GM21515 (cell line): ENCODE measurements around the gene MRPL17.

ENCODE experiments used
- ATAC-seq: cut with Tn5 transposase; IDR thresholded peaks from one replicate; pipeline ENCODE4 v1.9.1; 2021; ENCODE audit not compliant: unreplicated experiment

MRPL17 gene

DNA sequence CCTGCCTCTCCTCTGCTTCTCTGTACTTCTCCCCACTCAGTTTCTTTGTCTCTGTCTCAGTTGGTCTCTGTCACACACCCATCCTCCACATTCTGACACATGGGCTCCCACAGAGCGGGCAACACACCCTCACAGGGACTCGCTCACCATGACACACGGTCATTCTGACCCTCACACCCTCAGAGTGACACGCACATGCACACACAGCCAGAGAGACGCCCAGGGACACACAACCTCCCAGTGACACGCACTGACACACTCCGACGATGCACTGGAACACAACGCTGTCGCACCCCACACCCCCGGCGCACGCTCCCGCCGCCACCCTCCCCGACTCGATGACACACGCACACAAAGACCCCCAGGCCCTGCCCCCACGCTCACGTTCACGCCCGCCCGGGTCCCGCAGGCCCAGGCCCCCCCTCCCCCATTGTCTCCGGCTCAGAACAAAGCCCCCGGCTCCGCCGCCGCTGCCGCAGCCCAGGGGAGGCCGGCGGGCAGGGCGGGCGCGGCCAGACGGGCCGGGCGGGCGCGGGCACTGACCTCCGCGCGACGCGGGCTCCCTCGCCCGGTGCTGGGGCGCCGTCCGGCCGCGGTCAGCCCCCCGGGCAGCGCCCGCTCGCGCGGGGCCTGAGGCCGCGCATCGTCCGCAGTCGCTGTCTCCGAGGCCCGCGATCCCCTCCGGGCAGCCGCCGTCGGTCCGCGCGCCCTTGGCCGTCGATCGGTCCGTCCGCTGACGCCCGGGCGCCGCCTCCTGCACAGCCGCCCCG is 27.9 kb downstream of the MRPL17 start:
- no peak for ATAC-seq

- no peak for ATAC-seq
These were observed 28.7 kb downstream of the MRPL17 start for GRCh38 chr11:6654281-6655019.

- ATAC-seq: no peak
These were observed 29.5 kb downstream of the MRPL17 start for GRCh38 chr11:6653656-6654055.

GRCh38 chr11:6653097-6653496 is 30.0 kb downstream of the MRPL17 start:
- no peak for ATAC-seq

DNA sequence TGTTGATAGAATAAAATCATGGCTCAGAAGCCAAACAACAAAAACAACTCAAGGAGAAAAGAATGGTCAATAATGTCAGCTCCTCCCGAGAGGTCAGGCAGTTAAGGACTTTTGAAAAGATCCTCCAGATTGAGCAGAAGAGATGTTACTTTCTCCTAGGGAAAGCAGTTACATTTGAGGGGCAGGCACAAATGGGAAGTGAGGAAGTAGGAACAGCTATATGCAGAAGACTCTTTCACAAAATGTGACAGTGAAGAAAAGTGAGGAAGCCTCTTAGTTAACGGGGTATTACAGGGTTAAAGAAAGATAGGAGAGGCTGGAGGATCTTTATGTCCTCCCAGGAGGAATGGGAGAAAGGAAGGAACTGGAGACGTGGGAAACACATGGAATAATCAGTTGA is 31.0 kb downstream of the MRPL17 start:
- no peak for ATAC-seq

GRCh38 chr11:6650980-6651379 is 32.2 kb downstream of the MRPL17 start:
- ATAC-seq: no peak

- no peak for ATAC-seq
These were observed 33.0 kb downstream of the MRPL17 start for GRCh38 chr11:6650104-6650503.

DNA sequence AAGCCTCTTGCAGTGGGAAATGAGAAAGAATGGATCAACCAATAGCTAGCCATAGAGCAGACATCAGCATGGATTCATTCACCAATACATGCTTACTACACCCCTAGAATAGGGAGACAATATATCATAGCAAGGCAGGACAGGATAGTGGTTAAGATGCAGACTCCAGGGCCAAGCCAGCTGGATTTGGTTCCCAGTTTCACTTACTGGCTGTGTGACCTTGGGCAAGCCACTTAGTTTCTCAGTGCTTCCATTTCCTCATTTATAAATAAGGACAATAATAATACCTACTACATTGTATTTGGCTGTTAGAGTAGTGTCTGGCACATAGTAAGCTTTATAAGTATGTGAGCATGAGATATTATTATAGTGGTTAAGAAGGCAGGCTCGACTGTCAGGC is 34.6 kb downstream of the MRPL17 start:
- no peak for ATAC-seq

- no peak for ATAC-seq
These were observed 35.3 kb downstream of the MRPL17 start for GRCh38 chr11:6647836-6648235.

DNA sequence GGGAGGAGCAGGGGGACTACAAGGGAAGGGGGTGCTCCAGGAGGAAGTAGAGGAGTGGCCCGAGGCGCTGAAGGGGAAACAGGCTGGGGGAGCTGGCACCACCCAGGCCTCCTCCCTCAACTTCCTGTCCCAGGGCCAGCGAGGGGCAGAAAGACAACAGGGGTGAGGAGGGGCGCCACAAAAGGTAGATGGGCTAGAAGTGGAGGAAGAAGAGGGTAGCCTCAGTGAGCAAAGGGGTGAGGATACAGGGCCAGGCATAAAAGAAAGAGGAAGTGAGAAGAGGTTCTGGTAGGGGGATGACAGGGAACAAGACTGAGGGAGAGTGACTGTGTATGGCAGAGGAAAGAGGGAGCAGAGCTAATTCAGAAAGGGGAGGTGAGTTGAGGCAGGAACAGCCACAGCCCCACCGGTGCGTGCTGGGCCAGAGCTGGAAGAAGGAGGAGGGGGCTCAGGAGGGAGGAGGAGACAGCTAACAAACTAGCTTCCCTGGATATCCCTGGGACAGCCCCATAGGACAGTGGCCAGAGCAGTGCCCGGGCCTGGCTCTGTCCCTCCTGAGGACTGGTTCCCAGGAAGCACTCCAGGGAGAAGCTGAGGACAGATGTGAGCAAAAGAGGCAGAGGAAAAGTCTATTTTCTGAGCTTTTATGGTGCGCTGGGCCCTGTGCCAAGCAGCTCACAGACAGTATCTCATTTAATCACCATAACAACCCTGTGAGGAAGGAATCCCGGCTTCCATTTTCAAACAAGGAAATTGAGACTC is 36.0 kb downstream of the MRPL17 start:
- peak; percentile 97 for ATAC-seq

- no peak for ATAC-seq
These were observed 36.6 kb downstream of the MRPL17 start for GRCh38 chr11:6646576-6646917.

GRCh38 chr11:6646071-6646470 is 37.1 kb downstream of the MRPL17 start:
- no peak for ATAC-seq

GRCh38 chr11:6642957-6643356 is 40.2 kb downstream of the MRPL17 start:
- ATAC-seq: no peak

GRCh38 chr11:6640985-6641701 is 42.0 kb downstream of the MRPL17 start:
- no peak for ATAC-seq

DNA sequence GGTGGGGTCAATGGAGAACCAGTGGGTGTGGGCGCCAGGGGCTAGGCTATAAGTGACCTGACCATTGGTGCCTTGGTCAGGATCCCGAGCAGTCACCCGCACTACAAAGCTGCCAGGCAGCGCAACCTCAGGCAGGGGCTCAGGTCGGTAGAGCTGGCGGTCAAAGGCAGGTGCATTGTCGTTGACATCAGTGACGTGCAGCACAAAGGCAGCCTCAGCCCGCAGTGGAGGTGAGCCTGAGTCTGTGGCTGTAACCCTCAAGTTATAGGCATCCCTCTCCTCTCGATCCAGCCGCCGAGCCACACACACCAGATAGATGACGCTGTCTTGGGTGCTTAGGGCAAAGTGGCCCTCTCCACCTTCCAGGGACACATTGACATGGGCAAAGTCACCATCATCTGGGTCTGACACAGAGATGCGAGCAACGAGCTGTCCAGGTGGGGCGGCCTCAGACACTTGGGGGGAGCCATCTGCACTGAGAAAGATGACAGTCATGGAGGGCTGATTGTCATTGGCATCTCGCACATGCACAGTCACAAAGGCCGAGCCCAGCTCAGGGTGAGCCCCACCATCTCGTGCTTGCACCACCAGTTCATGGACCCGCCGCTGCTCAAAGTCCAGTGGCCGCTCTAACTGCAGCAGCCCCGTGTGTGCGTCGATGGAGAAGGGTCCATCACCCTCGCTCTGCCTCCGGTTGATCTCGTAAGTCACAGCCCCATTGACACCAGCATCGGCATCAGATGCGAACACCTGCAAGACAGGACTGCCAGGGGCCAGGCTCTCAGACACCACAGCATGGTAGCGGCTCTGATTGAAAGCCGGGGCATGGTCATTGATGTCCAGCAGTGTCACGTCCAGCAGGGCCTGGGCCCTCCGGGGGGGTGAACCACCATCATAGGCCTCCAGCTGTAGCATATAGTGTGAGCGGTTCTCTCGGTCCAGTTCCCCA is 42.8 kb downstream of the MRPL17 start:
- no peak for ATAC-seq

DNA sequence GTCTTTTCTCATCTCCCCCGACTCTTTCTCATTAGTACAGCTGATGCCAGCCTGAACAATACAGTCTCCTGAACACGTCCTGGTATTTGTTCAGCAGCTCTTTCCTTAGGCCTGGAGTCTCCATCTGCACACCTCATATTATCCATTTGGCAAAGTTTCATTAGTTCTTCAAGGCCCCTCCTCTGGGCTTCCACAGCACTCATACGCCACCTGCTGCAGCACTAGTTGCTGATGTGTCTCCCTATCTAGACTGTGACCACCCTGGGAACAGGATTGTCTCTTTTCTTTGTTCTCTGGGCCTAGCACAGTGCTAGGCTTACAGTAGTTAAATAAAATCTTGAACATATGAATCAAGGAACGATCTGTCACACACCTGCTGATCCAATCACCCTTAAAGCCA is 44.7 kb downstream of the MRPL17 start:
- ATAC-seq: no peak

DNA sequence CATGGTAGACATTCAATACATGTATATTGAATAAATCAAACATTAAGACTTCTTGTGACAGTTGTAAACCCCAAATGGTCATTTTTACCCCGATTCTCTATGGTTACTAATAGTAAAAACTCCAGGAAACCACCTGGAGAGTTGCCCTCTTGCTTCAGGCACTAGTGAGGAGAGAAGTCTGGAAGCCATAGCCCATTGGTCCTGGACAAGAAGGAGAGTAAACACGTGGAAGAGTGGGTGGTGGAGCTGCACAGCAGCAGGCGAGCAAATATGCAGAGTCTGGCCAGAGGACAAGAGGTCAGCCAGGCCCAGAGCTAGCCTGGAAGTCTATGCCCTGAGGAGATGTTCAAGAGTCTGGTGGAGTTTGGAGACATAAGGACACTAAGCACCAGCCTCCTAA is 45.3 kb downstream of the MRPL17 start:
- ATAC-seq: no peak

DNA sequence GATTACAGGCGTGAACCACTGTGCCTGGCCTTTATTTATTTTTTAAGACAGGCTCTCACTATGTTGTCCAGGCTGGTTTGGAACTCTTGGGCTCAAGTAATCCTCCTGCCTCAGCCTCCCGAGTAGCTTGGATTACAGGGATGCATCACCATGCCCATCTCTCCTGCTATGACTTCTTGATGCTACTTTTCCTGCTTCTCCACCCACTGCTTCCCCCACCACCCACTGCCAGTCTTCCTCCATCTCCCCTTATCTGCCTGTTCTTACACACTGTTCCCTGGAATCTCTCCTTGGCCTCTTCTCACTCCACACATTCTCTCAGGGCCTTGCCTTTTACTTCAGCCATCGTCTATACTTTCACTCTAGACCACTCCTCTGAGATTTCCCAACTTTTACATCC is 46.7 kb downstream of the MRPL17 start:
- no peak for ATAC-seq

DNA sequence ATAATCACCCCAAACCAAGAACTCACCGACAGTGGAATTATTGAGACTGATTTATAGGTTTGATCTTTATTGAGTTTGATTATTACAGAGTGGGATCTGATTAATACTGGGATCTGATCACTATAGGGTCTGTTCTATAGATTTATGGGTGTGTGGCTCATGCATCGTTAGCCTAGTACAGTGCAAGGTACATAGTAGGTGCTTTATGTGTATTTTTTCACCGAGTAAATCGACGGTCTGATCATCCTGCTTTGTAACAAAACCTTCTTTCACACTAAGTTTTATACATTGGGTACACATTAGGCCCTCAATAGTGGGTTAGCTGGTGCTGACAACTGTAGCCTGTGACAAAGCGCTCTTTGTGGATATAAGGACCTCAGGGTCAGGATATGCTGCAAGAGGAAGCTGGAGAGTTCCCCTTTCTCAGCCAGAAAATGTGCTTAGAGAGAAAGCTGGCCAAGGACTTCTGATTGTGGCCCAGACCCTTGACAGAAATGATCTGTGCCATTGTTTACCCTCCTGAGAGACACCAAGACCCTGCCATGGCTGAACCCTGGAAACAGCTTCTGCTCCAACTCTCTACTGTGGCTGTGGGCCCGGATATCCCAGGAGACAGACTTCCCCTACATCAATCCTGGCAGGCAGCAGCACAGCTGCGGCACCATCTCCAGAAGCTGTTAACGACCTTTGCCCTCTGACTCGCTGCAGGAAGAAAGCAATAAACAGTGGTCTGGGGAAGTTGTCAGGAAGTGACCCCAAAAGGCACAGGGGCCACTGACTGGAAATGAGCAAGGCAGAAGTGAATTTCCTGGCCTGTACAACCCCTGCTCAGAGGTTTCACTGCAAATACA is 47.8 kb downstream of the MRPL17 start:
- no peak for ATAC-seq
